ENCODE data around the gene RAB26. TPM values are rescaled to one million over a fixed set of nuclear protein-coding genes. Genes with fewer than 3 reads are reported as not detected.
"Not testable (repeated sequence)": the region's sequence is repeated elsewhere in the genome, so short reads cannot be mapped to it uniquely, and the experiment has no call there.

RAB26 gene
- 1 to 10 TPM in 1 of 4 donors, under 1 TPM in 2, not detected in 1; 0.40 to 1.6 (median 0.89) TPM for total RNA-seq

GRCh38 chr16:2147981-2148671 lies at the start of gene RAB26:
Gene RAB26, plus strand, starts transcription at chr16:2148625. Its CDS starts 159 bp downstream, at chr16:2148784.
- intact Hi-C loops (cut with DNase I): no loop called here
- peak; percentile 97 to 98 for DNase-seq

GRCh38 chr16:2101581-2101980 lies 46.8 kb upstream of the RAB26 start:
- H3K4me3 ChIP-seq (replicated peaks in 1 of 3); H3K27me3 ChIP-seq; H3K9me3 ChIP-seq; intact Hi-C loops (cut with DNase I); H3K27ac ChIP-seq; DNase-seq: not testable (repeated sequence)
- 89 to 93% methylated on average over 10 to 12 of the region's 16 CpGs for WGBS, 2 donors
- peaks cover 16 to 33% of the 10 kb centered on the region in 2 donors for H3K36me3 ChIP-seq
- peaks cover 11% of the 10 kb centered on the region in 2 donors for H3K4me1 ChIP-seq

More at GRCh38 chr16:2147981-2148671, at the start of gene RAB26:
- Histone ChIP-seq H3K4me3 (replicated peaks in 1 of 3) (peak within 1 kb of the TSS in 1 of 3 donors; percentile 43), H3K36me3 (no peaks in the 10 kb centered on the region), H3K27ac (peak within 1 kb of the TSS; percentile 79 to 97 (median 87)), H3K4me1 (peaks cover 29 to 45% of the 10 kb centered on the region in 2 donors), H3K27me3 (no peaks in the 10 kb centered on the region), H3K9me3 (no peaks in the 10 kb centered on the region)
- TF ChIP-seq POLR2A (IDR thresholded peaks at IDR 0.05) (peak in 1 of 2 donors; percentile 46), CTCF (IDR thresholded peaks at IDR 0.05) (no peak)
- 0 to 3% methylated on average over 2 to 16 of the region's 55 CpGs for WGBS, 2 donors

GRCh38 chr16:2102471-2102870 lies 46.0 kb upstream of the RAB26 start:
- H3K4me3 ChIP-seq (replicated peaks in 1 of 3): no peak overlapping the region
- TF ChIP-seq CTCF (IDR thresholded peaks at IDR 0.05) (no peak), POLR2A (IDR thresholded peaks at IDR 0.05) (no peak)
- peaks cover 16 to 30% of the 10 kb centered on the region in 2 donors for H3K36me3 ChIP-seq
- H3K27me3 ChIP-seq: no peaks in the 10 kb centered on the region
- DNase-seq: no peak
- H3K9me3 ChIP-seq: no peaks in the 10 kb centered on the region
- no peak overlapping the region for H3K27ac ChIP-seq
- intact Hi-C loops (cut with DNase I): no loop called here
- peaks cover 2% of the 10 kb centered on the region in 2 donors for H3K4me1 ChIP-seq
- whole genome bisulfite sequencing, 2 donors: 100% methylated on average over 1 of the region's 19 CpGs; no CpG with 5 or more reads in 1 of the 2 donors

GRCh38 chr16:2104464-2104863 lies 44.0 kb upstream of the RAB26 start:
- intact Hi-C loops (cut with DNase I); H3K9me3 ChIP-seq; H3K27ac ChIP-seq; DNase-seq; H3K4me1 ChIP-seq; H3K4me3 ChIP-seq (replicated peaks in 1 of 3); H3K27me3 ChIP-seq: not testable (repeated sequence)
- 50 to 84% methylated on average over 3 to 16 of the region's 20 CpGs for WGBS, 2 donors
- H3K36me3 ChIP-seq: peaks cover 16 to 43% of the 10 kb centered on the region in 2 donors

GRCh38 chr16:2105291-2105690 lies 43.1 kb upstream of the RAB26 start:
- 93% methylated on average over 10 of the region's 21 CpGs; no CpG with 5 or more reads in 1 of the 2 donors for WGBS, 2 donors
- H3K9me3 ChIP-seq; DNase-seq; intact Hi-C loops (cut with DNase I); H3K4me3 ChIP-seq (replicated peaks in 1 of 3); H3K27ac ChIP-seq; H3K27me3 ChIP-seq; H3K4me1 ChIP-seq: not testable (repeated sequence)
- H3K36me3 ChIP-seq: peaks cover 16 to 39% of the 10 kb centered on the region in 2 donors

GRCh38 chr16:2105769-2106168 lies 42.7 kb upstream of the RAB26 start:
- H3K27me3 ChIP-seq; DNase-seq; H3K27ac ChIP-seq; H3K4me3 ChIP-seq (replicated peaks in 1 of 3); H3K4me1 ChIP-seq; intact Hi-C loops (cut with DNase I); H3K9me3 ChIP-seq: not testable (repeated sequence)
- 75% methylated on average over 12 of the region's 22 CpGs; no CpG with 5 or more reads in 1 of the 2 donors for WGBS, 2 donors
- H3K36me3 ChIP-seq: peaks cover 21 to 39% of the 10 kb centered on the region in 2 donors

GRCh38 chr16:2106211-2106610 lies 42.2 kb upstream of the RAB26 start:
- 100% methylated on average over 3 of the region's 38 CpGs; no CpG with 5 or more reads in 1 of the 2 donors for WGBS, 2 donors
- DNase-seq; H3K27me3 ChIP-seq; intact Hi-C loops (cut with DNase I); H3K4me3 ChIP-seq (replicated peaks in 1 of 3); H3K9me3 ChIP-seq; H3K4me1 ChIP-seq; H3K27ac ChIP-seq: not testable (repeated sequence)
- peaks cover 25 to 44% of the 10 kb centered on the region in 2 donors for H3K36me3 ChIP-seq

GRCh38 chr16:2107121-2107790 lies 41.2 kb upstream of the RAB26 start:
- H3K4me1 ChIP-seq; H3K27ac ChIP-seq; H3K27me3 ChIP-seq; H3K9me3 ChIP-seq; intact Hi-C loops (cut with DNase I); DNase-seq; H3K4me3 ChIP-seq (replicated peaks in 1 of 3): not testable (repeated sequence)
- peaks cover 29 to 44% of the 10 kb centered on the region in 2 donors for H3K36me3 ChIP-seq
- 88 to 93% methylated on average over 10 to 16 of the region's 17 CpGs for WGBS, 2 donors

- H3K27ac ChIP-seq; DNase-seq; H3K27me3 ChIP-seq; H3K4me3 ChIP-seq (replicated peaks in 1 of 3); H3K4me1 ChIP-seq; H3K9me3 ChIP-seq; intact Hi-C loops (cut with DNase I): not testable (repeated sequence)
- 95 to 96% methylated on average over 5 to 16 of the region's 23 CpGs for WGBS, 2 donors
- H3K36me3 ChIP-seq: peaks cover 29 to 44% of the 10 kb centered on the region in 2 donors
Observed at GRCh38 chr16:2107791-2108125, 40.7 kb upstream of the RAB26 start.

GRCh38 chr16:2108446-2109270 lies 39.8 kb upstream of the RAB26 start:
- H3K27me3 ChIP-seq; DNase-seq; H3K4me3 ChIP-seq (replicated peaks in 1 of 3); intact Hi-C loops (cut with DNase I); H3K27ac ChIP-seq; H3K4me1 ChIP-seq; H3K9me3 ChIP-seq: not testable (repeated sequence)
- H3K36me3 ChIP-seq: peaks cover 24 to 41% of the 10 kb centered on the region in 2 donors
- 95 to 97% methylated on average over 12 to 35 of the region's 73 CpGs for WGBS, 2 donors

Data from thyroid gland (tissue), 4 donors.